SK-N-SH (cell line): Measurements from ENCODE around the gene OTUD7B. TPM values are rescaled to one million over a fixed set of nuclear protein-coding genes. Genes with fewer than 3 reads are reported as not detected.

Experiments
- CTCF ChIA-PET: fragments of 300-600, 350-600 bp; formaldehyde crosslinking; extraction: SDS; loops from one replicate; lab custom pipeline; 2021; lab: Yijun Ruan, JAX
- POLR2A ChIA-PET: fragments of 350-600 bp; sonication (Branson Sonifier 250); formaldehyde crosslinking; extraction: SDS; loops from one replicate; lab custom pipeline; 2020; ENCODE audit warnings: antibody characterized with exemption, inconsistent platforms; lab: Yijun Ruan, JAX
- DNase-seq: peaks from one replicate; pipeline ENCODE4 v3.0.0; 2012
- H2AFZ ChIP-seq: fragments of 200-600 bp; sonication (generic); 2 replicates; pipeline ENCODE4 v1.8.1; 2016; ENCODE audit warnings: antibody characterized with exemption, mild to moderate bottlenecking, low read depth
- H3F3A ChIP-seq: fragments of 200-600 bp; sonication (generic); replicated peaks from 2 replicates; pipeline ENCODE3; 2016; ENCODE audit warnings: antibody characterized with exemption, mild to moderate bottlenecking; ENCODE audit not compliant: insufficient read depth
- H3K27ac ChIP-seq, 2 experiments: fragments of 200-500 bp in 1 of 2; fragments of 200-600 bp in 1 of 2; sonication (Bioruptor generic) in 1 of 2; sonication (generic), shearing (Covaris generic) in 1 of 2; 2 replicates each; pipeline versions ENCODE4 v1.5.1 to v1.6.1; 2014 to 2016; ENCODE audit warnings: low read depth in 2 of 2, inconsistent platforms in 1 of 2, low read length in 1 of 2, mild to moderate bottlenecking in 1 of 2, mixed read lengths in 1 of 2
- H3K27me3 ChIP-seq: fragments of 200-600 bp; sonication (generic), shearing (Covaris generic); 2 replicates; pipeline ENCODE4 v1.6.1; 2016; ENCODE audit warnings: mixed run types; ENCODE audit not compliant: insufficient read depth
- H3K36me3 ChIP-seq, 2 experiments: fragments of 200-500 bp in 1 of 2; fragments of 200-600 bp in 1 of 2; sonication (Bioruptor generic) in 1 of 2; sonication (generic) in 1 of 2; replicated peaks in 1 of 2; 2 replicates each; pipeline versions ENCODE3 to v1.5.1; 2014 to 2016; ENCODE audit warnings: low read length in 1 of 2, mild to moderate bottlenecking in 1 of 2; ENCODE audit not compliant: insufficient read depth in 2 of 2, control insufficient read depth in 1 of 2
- H3K4me1 ChIP-seq, 2 experiments: fragments of 200-500 bp in 1 of 2; fragments of 200-600 bp in 1 of 2; sonication (Bioruptor generic) in 1 of 2; sonication (generic), shearing (Covaris generic) in 1 of 2; 2 replicates each; pipeline versions ENCODE4 v1.5.1 to v1.6.1; 2014 to 2016; ENCODE audit warnings: low read depth in 1 of 2, low read length in 1 of 2, mixed run types in 1 of 2; ENCODE audit not compliant: insufficient read depth in 2 of 2, control insufficient read depth in 1 of 2
- H3K4me2 ChIP-seq: fragments of 200-600 bp; sonication (generic), shearing (Covaris generic); 2 replicates; pipeline ENCODE4 v1.6.1; 2017; ENCODE audit warnings: mixed run types
- H3K4me3 ChIP-seq, 2 experiments: fragments of 200-500 bp in 1 of 2; fragments of 200-600 bp in 1 of 2; sonication (Bioruptor generic) in 1 of 2; sonication (generic), shearing (Covaris generic) in 1 of 2; 2 replicates each; pipeline versions ENCODE4 v1.5.1 to v1.8.1; 2014 to 2016; ENCODE audit warnings: low read depth in 2 of 2, inconsistent platforms in 1 of 2, low read length in 1 of 2, mild to moderate bottlenecking in 1 of 2, mixed read lengths in 1 of 2, moderate library complexity in 1 of 2
- H3K79me2 ChIP-seq: fragments of 200-600 bp; sonication (generic); 2 replicates; pipeline ENCODE4 v1.8.1; 2017; ENCODE audit warnings: mild to moderate bottlenecking; ENCODE audit not compliant: insufficient read depth
- H3K9ac ChIP-seq: fragments of 200-600 bp; sonication (generic); 2 replicates; pipeline ENCODE4 v1.6.1; 2017; ENCODE audit warnings: mixed run types
- H3K9me2 ChIP-seq: fragments of 200-600 bp; sonication (generic); 2 replicates; pipeline ENCODE4 v1.6.1; 2017; ENCODE audit warnings: mixed run types
- H3K9me3 ChIP-seq: fragments of 200-600 bp; sonication (generic); 2 replicates; pipeline ENCODE4 v1.6.1; 2017; ENCODE audit warnings: mixed run types, mild to moderate bottlenecking, moderate library complexity
- H4K20me1 ChIP-seq: fragments of 200-600 bp; sonication (generic); 2 replicates; pipeline ENCODE4 v1.6.1; 2017; ENCODE audit warnings: mild to moderate bottlenecking, mixed run types; ENCODE audit not compliant: insufficient read depth
- CTCF ChIP-seq: fragments of 200-600 bp; sonication (generic); IDR thresholded peaks from 2 replicates; pipeline ENCODE4 v1.6.1; 2017; ENCODE audit warnings: antibody characterized with exemption, mild to moderate bottlenecking, moderate library complexity
- FOSL2 ChIP-seq: IDR thresholded peaks from 2 replicates; pipeline ENCODE4 v1.4.0; 2012; ENCODE audit warnings: low read depth, mild to moderate bottlenecking, moderate library complexity, borderline replicate concordance
- FOXJ3 ChIP-seq: sonication (generic); formaldehyde crosslinking; IDR thresholded peaks from 2 replicates; pipeline ENCODE4 v1.5.1; 2020; ENCODE audit warnings: mild to moderate bottlenecking, missing genetic modification reagents
- FOXM1 ChIP-seq: IDR thresholded peaks from 2 replicates; pipeline ENCODE4 v1.4.0; 2012; ENCODE audit warnings: low read depth, mild to moderate bottlenecking
- GABPA ChIP-seq: IDR thresholded peaks from 2 replicates; pipeline ENCODE4 v1.4.0; 2012; ENCODE audit warnings: low read depth, mild to moderate bottlenecking
- GATA2 ChIP-seq: sonication (generic); formaldehyde crosslinking; IDR thresholded peaks from 2 replicates; pipeline ENCODE4 v1.5.0; 2020; ENCODE audit warnings: mild to moderate bottlenecking, missing genetic modification reagents
- JUND ChIP-seq: IDR thresholded peaks from 2 replicates; pipeline ENCODE4 v1.4.0; 2012
- MXI1 ChIP-seq: IDR thresholded peaks from 2 replicates; pipeline ENCODE4 v1.6.1; 2012; ENCODE audit warnings: mild to moderate bottlenecking, low read depth, low read length, improper control_type of control experiment
- NFIC ChIP-seq: IDR thresholded peaks from 2 replicates; pipeline ENCODE4 v1.4.0; 2012; ENCODE audit warnings: borderline replicate concordance
- NRF1 ChIP-seq: IDR thresholded peaks from 2 replicates; pipeline ENCODE4 v1.6.1; 2012; ENCODE audit warnings: low read depth, mild to moderate bottlenecking, low read length
- POLR2AphosphoS5 ChIP-seq: IDR thresholded peaks from 2 replicates; pipeline ENCODE4 v1.6.1; 2012; ENCODE audit warnings: low read depth, low read length
- RAD21 ChIP-seq: IDR thresholded peaks from 2 replicates; pipeline ENCODE4 v1.6.1; 2012; ENCODE audit warnings: mild to moderate bottlenecking, low read length
- RXRA ChIP-seq: IDR thresholded peaks from 2 replicates; pipeline ENCODE4 v1.4.0; 2012; ENCODE audit warnings: low read depth, mild to moderate bottlenecking, borderline replicate concordance
- SMC3 ChIP-seq: IDR thresholded peaks from 2 replicates; pipeline ENCODE4 v1.6.1; 2012; ENCODE audit warnings: low read depth, low read length, improper control_type of control experiment
- USF1 ChIP-seq: IDR thresholded peaks from 2 replicates; pipeline ENCODE4 v1.4.0; 2012; ENCODE audit warnings: low read depth, borderline replicate concordance
- YY1 ChIP-seq: IDR thresholded peaks from 2 replicates; pipeline ENCODE4 v1.4.0; 2012; ENCODE audit warnings: low read depth, mild to moderate bottlenecking
- WGBS: methylation state at CpG from one replicate; pipeline ENCODE4 v1.1.6; 2017; ENCODE audit warnings: low lambda C conversion rate; 5-methylcytosine and 5-hydroxymethylcytosine counted together
- polyA plus RNA-seq, 3 experiments: library from polyadenylated mRNA; depleted of rRNA; stranded (reverse); fragments of >200 nt; gene quantifications; 2 replicates each; pipeline ENCODE4 v1.2.3, GENCODE V29; 2012
- TF ChIP-seq, protein P1 (sequence below): IDR thresholded peaks from 2 replicates; pipeline ENCODE4 v1.6.1; 2012; ENCODE audit warnings: mild to moderate bottlenecking, low read depth, low read length, moderate library complexity
- TF ChIP-seq, protein P2 (sequence below): fragments of 150-350 bp; IDR thresholded peaks from 2 replicates; pipeline ENCODE4 v1.6.1; 2017; ENCODE audit warnings: antibody characterized with exemption, low read length, low read depth, borderline replicate concordance

OTUD7B gene
- polyA plus RNA-seq, 1 of the 3 experiments (the other 2 are of a cell fraction): 4.2 TPM

- TF ChIP-seq FOSL2 (peak; percentile 71; the same call in 1 of the 2 replicates), RAD21 (no peak), SMC3 (no peak), JUND (peak; percentile 94), FOXJ3 (no peak)
- TF ChIP-seq, protein P1, sequence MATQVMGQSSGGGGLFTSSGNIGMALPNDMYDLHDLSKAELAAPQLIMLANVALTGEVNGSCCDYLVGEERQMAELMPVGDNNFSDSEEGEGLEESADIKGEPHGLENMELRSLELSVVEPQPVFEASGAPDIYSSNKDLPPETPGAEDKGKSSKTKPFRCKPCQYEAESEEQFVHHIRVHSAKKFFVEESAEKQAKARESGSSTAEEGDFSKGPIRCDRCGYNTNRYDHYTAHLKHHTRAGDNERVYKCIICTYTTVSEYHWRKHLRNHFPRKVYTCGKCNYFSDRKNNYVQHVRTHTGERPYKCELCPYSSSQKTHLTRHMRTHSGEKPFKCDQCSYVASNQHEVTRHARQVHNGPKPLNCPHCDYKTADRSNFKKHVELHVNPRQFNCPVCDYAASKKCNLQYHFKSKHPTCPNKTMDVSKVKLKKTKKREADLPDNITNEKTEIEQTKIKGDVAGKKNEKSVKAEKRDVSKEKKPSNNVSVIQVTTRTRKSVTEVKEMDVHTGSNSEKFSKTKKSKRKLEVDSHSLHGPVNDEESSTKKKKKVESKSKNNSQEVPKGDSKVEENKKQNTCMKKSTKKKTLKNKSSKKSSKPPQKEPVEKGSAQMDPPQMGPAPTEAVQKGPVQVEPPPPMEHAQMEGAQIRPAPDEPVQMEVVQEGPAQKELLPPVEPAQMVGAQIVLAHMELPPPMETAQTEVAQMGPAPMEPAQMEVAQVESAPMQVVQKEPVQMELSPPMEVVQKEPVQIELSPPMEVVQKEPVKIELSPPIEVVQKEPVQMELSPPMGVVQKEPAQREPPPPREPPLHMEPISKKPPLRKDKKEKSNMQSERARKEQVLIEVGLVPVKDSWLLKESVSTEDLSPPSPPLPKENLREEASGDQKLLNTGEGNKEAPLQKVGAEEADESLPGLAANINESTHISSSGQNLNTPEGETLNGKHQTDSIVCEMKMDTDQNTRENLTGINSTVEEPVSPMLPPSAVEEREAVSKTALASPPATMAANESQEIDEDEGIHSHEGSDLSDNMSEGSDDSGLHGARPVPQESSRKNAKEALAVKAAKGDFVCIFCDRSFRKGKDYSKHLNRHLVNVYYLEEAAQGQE: peak; percentile 60; the same call in 1 of the 2 replicates
- TF ChIP-seq, protein P2, sequence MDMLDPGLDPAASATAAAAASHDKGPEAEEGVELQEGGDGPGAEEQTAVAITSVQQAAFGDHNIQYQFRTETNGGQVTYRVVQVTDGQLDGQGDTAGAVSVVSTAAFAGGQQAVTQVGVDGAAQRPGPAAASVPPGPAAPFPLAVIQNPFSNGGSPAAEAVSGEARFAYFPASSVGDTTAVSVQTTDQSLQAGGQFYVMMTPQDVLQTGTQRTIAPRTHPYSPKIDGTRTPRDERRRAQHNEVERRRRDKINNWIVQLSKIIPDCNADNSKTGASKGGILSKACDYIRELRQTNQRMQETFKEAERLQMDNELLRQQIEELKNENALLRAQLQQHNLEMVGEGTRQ: no peak
Measured at GRCh38 chr1:149986486-149987296, 23.8 kb downstream of the OTUD7B start (continued).

GRCh38 chr1:149979972-149980540 lies 30.5 kb downstream of the OTUD7B start:
- no peaks in the 10 kb centered on the region for H3K9me3 ChIP-seq
- H3K36me3 ChIP-seq: peaks cover 7 to 29% of the 10 kb centered on the region in 2 experiments
- H3K4me3 ChIP-seq: no peak overlapping the region
- no peak overlapping the region for H3K4me2 ChIP-seq
- no peaks in the 10 kb centered on the region for H3K9me2 ChIP-seq
- CTCF ChIA-PET: interaction anchor here (0.6 to 1.1 kb wide), 3 partner anchors 18 to 627 kb away, joined by 3 read pairs; no protein-coding TSS in a partner anchor
- H3K79me2 ChIP-seq: peaks cover 81% of the 10 kb centered on the region
- DNase-seq: no peak
- H3K27ac ChIP-seq: no peak overlapping the region; a peak in 1 of 4 replicates
- H3K9ac ChIP-seq: no peak overlapping the region
- peaks cover 8% of the 10 kb centered on the region for H3F3A ChIP-seq
- H3K27me3 ChIP-seq: no peaks in the 10 kb centered on the region
- H4K20me1 ChIP-seq: peaks cover 33% of the 10 kb centered on the region
- POLR2A ChIA-PET: interaction anchor here (0.5 kb wide), 1 partner anchor 69 kb away, joined by 3 read pairs; no protein-coding TSS in a partner anchor
- H2AFZ ChIP-seq: no peak overlapping the region
- 96% methylated on average over 3 of the region's 3 CpGs for WGBS
- H3K4me1 ChIP-seq: peaks cover 0 to 14% of the 10 kb centered on the region in 2 experiments; a peak in 3 of 4 replicates
- TF ChIP-seq GATA2 (CRISPR knock-in tag) (no peak), CTCF (no peak), MXI1 (no peak), POLR2AphosphoS5 (no peak), RAD21 (no peak), FOXM1 (no peak), RXRA (no peak), USF1 (no peak), FOXJ3 (no peak), JUND (no peak), YY1 (no peak), NFIC (no peak), NRF1 (no peak), GABPA (no peak)
- TF ChIP-seq, protein P1: no peak
